Measurements from ENCODE around the gene PM20D2. TPM values are rescaled to one million over a fixed set of nuclear protein-coding genes. Genes with fewer than 3 reads are reported as not detected.

Gene PM20D2
- total RNA-seq, 1 experiment from 2014 or later, result 30.6 TPM

GRCh38 chr6:89145091-89145955 lies 532 bp upstream of the PM20D2 start:
- peak; percentile 29 for DNase-seq (ENCODE audit: low spot score)

GRCh38 chr6:89146718-89147700 lies 1.2 kb downstream of the PM20D2 start:
- peak; percentile 42 for DNase-seq (ENCODE audit: low spot score)

- no peak for DNase-seq (ENCODE audit: low spot score)
Measured at GRCh38 chr6:89148016-89148750, 2.3 kb downstream of the PM20D2 start.

- DNase-seq (ENCODE audit: low spot score), result no peak
Measured at GRCh38 chr6:89154131-89154530, 8.3 kb downstream of the PM20D2 start.

- DNase-seq (ENCODE audit: low spot score), result no peak
Measured at GRCh38 chr6:89160331-89161092, 14.7 kb downstream of the PM20D2 start.

- DNase-seq (ENCODE audit: low spot score), result no peak
Measured at GRCh38 chr6:89161326-89162046, 15.6 kb downstream of the PM20D2 start.

- DNase-seq (ENCODE audit: low spot score), result no peak
Measured at GRCh38 chr6:89162047-89162371, 16.2 kb downstream of the PM20D2 start.

- DNase-seq (ENCODE audit: low spot score), result no peak
Measured at GRCh38 chr6:89172131-89172530, 26.3 kb downstream of the PM20D2 start.

- DNase-seq (ENCODE audit: low spot score), result no peak
Measured at GRCh38 chr6:89173634-89174033, 27.8 kb downstream of the PM20D2 start.

- DNase-seq (ENCODE audit: low spot score), result no peak
Measured at GRCh38 chr6:89180112-89180511, 34.3 kb downstream of the PM20D2 start.

- no peak for DNase-seq (ENCODE audit: low spot score)
Measured at GRCh38 chr6:89180971-89181370, 35.1 kb downstream of the PM20D2 start.

- DNase-seq (ENCODE audit: low spot score), result no peak
Measured at GRCh38 chr6:89183294-89183693, 37.4 kb downstream of the PM20D2 start.

- no peak for DNase-seq (ENCODE audit: low spot score)
Measured at GRCh38 chr6:89184344-89184743, 38.5 kb downstream of the PM20D2 start.

GRCh38 chr6:89186762-89187161 lies 40.9 kb downstream of the PM20D2 start:
- no peak for DNase-seq (ENCODE audit: low spot score)

- no peak for DNase-seq (ENCODE audit: low spot score)
Measured at GRCh38 chr6:89187504-89187903, 41.6 kb downstream of the PM20D2 start.

GRCh38 chr6:89190741-89191140 lies 44.9 kb downstream of the PM20D2 start:
- no peak for DNase-seq (ENCODE audit: low spot score)

GRCh38 chr6:89194559-89194958 lies 48.7 kb downstream of the PM20D2 start:
- DNase-seq (ENCODE audit: low spot score), result no peak

GRCh38 chr6:89197141-89197540 lies 51.3 kb downstream of the PM20D2 start:
- DNase-seq (ENCODE audit: low spot score), result no peak

- DNase-seq (ENCODE audit: low spot score), result no peak
Measured at GRCh38 chr6:89198235-89198634, 52.4 kb downstream of the PM20D2 start.

- DNase-seq (ENCODE audit: low spot score), result no peak
Measured at GRCh38 chr6:89199579-89199978, 53.7 kb downstream of the PM20D2 start.
